PC-3 (cell line): ENCODE results near the gene LAD1. TPM values are rescaled to one million over a fixed set of nuclear protein-coding genes. Genes with fewer than 3 reads are reported as not detected.

Experiments used
- ATAC-seq: fragments of 200-7000 bp; cut with Tn5 transposase; 2 replicates; pipeline ENCODE4 v1.9.1; 2020; ENCODE audit warnings: mild to moderate bottlenecking, moderate library complexity
- Bru-seq: library from RNA; stranded (reverse); fragments of 400-500 nt; gene quantifications from one replicate; lab custom pipeline; 2021; lab: Mats Ljungman, UMichigan
- BruChase-seq, 2 experiments: library from RNA; stranded (reverse); fragments of 400-500 nt; gene quantifications; one replicate each; lab custom pipeline; 2021; lab: Mats Ljungman, UMichigan
- BruUV-seq: library from RNA; stranded (reverse); fragments of 400-500 nt; replicated peaks from 2 replicates; lab custom pipeline; 2021; lab: Mats Ljungman, UMichigan
- CTCF ChIA-PET: fragments of 300-600 bp; sonication (Branson Sonifier 250); formaldehyde crosslinking; loops from one replicate; lab custom pipeline; 2022; ENCODE audit warnings: antibody characterized with exemption; lab: Charles Lee
- POLR2A ChIA-PET: fragments of 300-600 bp; sonication (Branson Sonifier 250); formaldehyde crosslinking; loops from one replicate; lab custom pipeline; 2022; ENCODE audit warnings: antibody characterized with exemption; ENCODE audit not compliant: unreplicated experiment; lab: Charles Lee
- DNase-seq: peaks from one replicate; pipeline ENCODE4 v3.0.0-alpha.2; 2015
- H2AFZ ChIP-seq: fragments of 300-600 bp; sonication (generic); 2 replicates; pipeline ENCODE4 v1.6.0; 2016; ENCODE audit warnings: antibody characterized with exemption, low read length
- H3F3A ChIP-seq: fragments of 300-600 bp; sonication (generic); one replicate; pipeline ENCODE4 v1.6.0; 2017; ENCODE audit warnings: antibody characterized with exemption, low read length, control low read depth, mild to moderate bottlenecking; ENCODE audit not compliant: unreplicated experiment
- H3K27ac ChIP-seq: fragments of 300-600 bp; sonication (generic); 2 replicates; pipeline ENCODE4 v1.5.1; 2016; ENCODE audit warnings: mild to moderate bottlenecking, low read length
- H3K27me3 ChIP-seq: fragments of 300-600 bp; sonication (generic); 2 replicates; pipeline ENCODE4 v1.6.1; 2016; ENCODE audit warnings: low read length, mixed read lengths
- H3K36me3 ChIP-seq: fragments of 300-600 bp; sonication (generic); 2 replicates; pipeline ENCODE4 v1.6.1; 2016; ENCODE audit warnings: low read depth, mixed run types, low read length, mixed read lengths
- H3K4me1 ChIP-seq: fragments of 300-600 bp; sonication (generic); 2 replicates; pipeline ENCODE4 v1.5.1; 2016; ENCODE audit warnings: low read length; ENCODE audit not compliant: insufficient read depth
- H3K4me2 ChIP-seq: fragments of 300-600 bp; sonication (generic); 2 replicates; pipeline ENCODE4 v1.6.0; 2016; ENCODE audit warnings: low read length
- H3K4me3 ChIP-seq: fragments of 300-600 bp; sonication (generic); 2 replicates; pipeline ENCODE4 v1.5.1; 2016; ENCODE audit warnings: mild to moderate bottlenecking, low read length, mixed read lengths
- H3K79me2 ChIP-seq: fragments of 300-600 bp; sonication (generic); 2 replicates; pipeline ENCODE4 v1.6.1; 2017; ENCODE audit warnings: low read length, mixed read lengths
- H3K9ac ChIP-seq: fragments of 300-600 bp; sonication (generic); 2 replicates; pipeline ENCODE4 v1.6.0; 2016; ENCODE audit warnings: mild to moderate bottlenecking, low read length
- H3K9me2 ChIP-seq: fragments of 300-600 bp; sonication (generic); replicated peaks from 2 replicates; pipeline ENCODE4 v1.6.1; 2016; ENCODE audit warnings: mixed run types, low read length, mixed read lengths
- H3K9me3 ChIP-seq: fragments of 300-600 bp; sonication (generic); 2 replicates; pipeline ENCODE4 v1.6.1; 2016; ENCODE audit warnings: low read length, mixed read lengths
- H4K20me1 ChIP-seq: fragments of 300-600 bp; sonication (generic); 2 replicates; pipeline ENCODE4 v1.6.1; 2016; ENCODE audit warnings: low read length, mixed read lengths
- EZH2 ChIP-seq: fragments of 300-600 bp; sonication (generic); IDR thresholded peaks from one replicate; pipeline ENCODE4 v1.6.1; 2017; ENCODE audit warnings: antibody characterized with exemption, mild to moderate bottlenecking, low read length; ENCODE audit not compliant: unreplicated experiment
- EZH2phosphoT487 ChIP-seq: fragments of 300-600 bp; sonication (generic); IDR thresholded peaks from 2 replicates; pipeline ENCODE4 v1.6.1; 2018; ENCODE audit warnings: mild to moderate bottlenecking, antibody characterized with exemption, low read length, borderline replicate concordance
- intact Hi-C: fragments of 100-400 bp; cut with micrococcal nuclease; formaldehyde crosslinking; loops from 2 replicates; pipeline ENCODE4 v1.9.0; 2023
- long read RNA-seq: library from polyadenylated mRNA; unstranded; transcript quantifications from one replicate; pipeline ENCODE4 v2.0.0, GENCODE V29; 2021; ENCODE audit not compliant: unreplicated experiment
- total RNA-seq: library from RNA; depleted of rRNA; stranded (reverse); fragments of >200 nt; gene quantifications from 2 replicates; pipeline ENCODE4 v1.2.3, GENCODE V29; 2014; rRNA removed
- TF ChIP-seq, protein P1 (sequence below): fragments of 300-600 bp; sonication (generic); conservative IDR thresholded peaks from 2 replicates; pipeline ENCODE4 v1.5.1; 2017; ENCODE audit warnings: antibody characterized with exemption, low read depth, mild to moderate bottlenecking, low read length

The LAD1 gene, protein sequence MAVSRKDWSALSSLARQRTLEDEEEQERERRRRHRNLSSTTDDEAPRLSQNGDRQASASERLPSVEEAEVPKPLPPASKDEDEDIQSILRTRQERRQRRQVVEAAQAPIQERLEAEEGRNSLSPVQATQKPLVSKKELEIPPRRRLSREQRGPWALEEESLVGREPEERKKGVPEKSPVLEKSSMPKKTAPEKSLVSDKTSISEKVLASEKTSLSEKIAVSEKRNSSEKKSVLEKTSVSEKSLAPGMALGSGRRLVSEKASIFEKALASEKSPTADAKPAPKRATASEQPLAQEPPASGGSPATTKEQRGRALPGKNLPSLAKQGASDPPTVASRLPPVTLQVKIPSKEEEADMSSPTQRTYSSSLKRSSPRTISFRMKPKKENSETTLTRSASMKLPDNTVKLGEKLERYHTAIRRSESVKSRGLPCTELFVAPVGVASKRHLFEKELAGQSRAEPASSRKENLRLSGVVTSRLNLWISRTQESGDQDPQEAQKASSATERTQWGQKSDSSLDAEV
- 310 and 381 TPM in 2 replicates for total RNA-seq
- Bru-seq, nascent RNA: percentile 87 among the genes with signal in this experiment
- percentile 82 among the genes with signal in this experiment for BruChase-seq, experiment 1, labeled RNA remaining after a 6-hour chase
- BruChase-seq, experiment 2, labeled RNA remaining after a 2-hour chase: percentile 70 among the genes with signal in this experiment
- long read RNA-seq, transcript LAD1-202 (10 exons, 2,906 nt): major isoform, 148 of 206 reads
- long read RNA-seq, partial matches to known transcripts: 50 of 206 reads
- long read RNA-seq, other reads (novel, unspliced or antisense): 8 of 206 reads

DNA sequence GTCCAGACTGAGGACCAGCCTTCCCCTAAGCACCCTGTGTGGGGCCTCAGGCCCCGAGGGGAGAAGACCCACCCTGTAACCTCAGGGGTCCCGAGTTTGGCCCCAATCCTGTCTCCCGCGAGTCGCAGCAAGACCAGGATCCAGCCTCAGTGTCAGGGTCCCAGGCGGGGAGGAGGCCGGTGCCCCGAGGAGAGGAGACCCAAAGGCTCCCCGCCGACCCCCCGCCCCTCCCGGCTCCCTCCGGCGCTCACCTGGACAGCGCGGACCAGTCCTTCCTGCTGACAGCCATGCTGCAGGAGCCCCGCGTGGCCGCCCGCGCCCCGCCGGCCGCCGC, at the start of gene LAD1:
Gene LAD1, minus strand, starts transcription at position 307 of the 334 bp plus-strand sequence. Its CDS starts 18 bp downstream, at position 289.
- DNase-seq: no peak
- Histone ChIP-seq H3F3A (peaks cover 13% of the 10 kb centered on the region), H3K4me1 (peaks cover 52% of the 10 kb centered on the region), H4K20me1 (peaks cover 32% of the 10 kb centered on the region), H3K9ac (peak within 1 kb of the TSS; percentile 92), H3K4me2 (peak within 1 kb of the TSS; percentile 87), H3K27ac (peak within 1 kb of the TSS; percentile 73), H3K9me2 (no peaks in the 10 kb centered on the region), H3K4me3 (peak within 1 kb of the TSS; percentile 80), H3K36me3 (no peaks in the 10 kb centered on the region), H2AFZ (peak within 1 kb of the TSS; percentile 82), H3K9me3 (no peaks in the 10 kb centered on the region), H3K27me3 (no peaks in the 10 kb centered on the region), H3K79me2 (peaks cover 65% of the 10 kb centered on the region)
- POLR2A ChIA-PET: no interaction called here
- ATAC-seq: no peak
- BruUV-seq: no TSS peak
- CTCF ChIA-PET: no interaction called here
- TF ChIP-seq EZH2: no peak
- TF ChIP-seq, protein P1, sequence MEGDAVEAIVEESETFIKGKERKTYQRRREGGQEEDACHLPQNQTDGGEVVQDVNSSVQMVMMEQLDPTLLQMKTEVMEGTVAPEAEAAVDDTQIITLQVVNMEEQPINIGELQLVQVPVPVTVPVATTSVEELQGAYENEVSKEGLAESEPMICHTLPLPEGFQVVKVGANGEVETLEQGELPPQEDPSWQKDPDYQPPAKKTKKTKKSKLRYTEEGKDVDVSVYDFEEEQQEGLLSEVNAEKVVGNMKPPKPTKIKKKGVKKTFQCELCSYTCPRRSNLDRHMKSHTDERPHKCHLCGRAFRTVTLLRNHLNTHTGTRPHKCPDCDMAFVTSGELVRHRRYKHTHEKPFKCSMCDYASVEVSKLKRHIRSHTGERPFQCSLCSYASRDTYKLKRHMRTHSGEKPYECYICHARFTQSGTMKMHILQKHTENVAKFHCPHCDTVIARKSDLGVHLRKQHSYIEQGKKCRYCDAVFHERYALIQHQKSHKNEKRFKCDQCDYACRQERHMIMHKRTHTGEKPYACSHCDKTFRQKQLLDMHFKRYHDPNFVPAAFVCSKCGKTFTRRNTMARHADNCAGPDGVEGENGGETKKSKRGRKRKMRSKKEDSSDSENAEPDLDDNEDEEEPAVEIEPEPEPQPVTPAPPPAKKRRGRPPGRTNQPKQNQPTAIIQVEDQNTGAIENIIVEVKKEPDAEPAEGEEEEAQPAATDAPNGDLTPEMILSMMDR: no peak; the same call in 1 of the 2 replicates
- no peak for TF ChIP-seq EZH2phosphoT487
- intact Hi-C loops: no loop called here

DNA sequence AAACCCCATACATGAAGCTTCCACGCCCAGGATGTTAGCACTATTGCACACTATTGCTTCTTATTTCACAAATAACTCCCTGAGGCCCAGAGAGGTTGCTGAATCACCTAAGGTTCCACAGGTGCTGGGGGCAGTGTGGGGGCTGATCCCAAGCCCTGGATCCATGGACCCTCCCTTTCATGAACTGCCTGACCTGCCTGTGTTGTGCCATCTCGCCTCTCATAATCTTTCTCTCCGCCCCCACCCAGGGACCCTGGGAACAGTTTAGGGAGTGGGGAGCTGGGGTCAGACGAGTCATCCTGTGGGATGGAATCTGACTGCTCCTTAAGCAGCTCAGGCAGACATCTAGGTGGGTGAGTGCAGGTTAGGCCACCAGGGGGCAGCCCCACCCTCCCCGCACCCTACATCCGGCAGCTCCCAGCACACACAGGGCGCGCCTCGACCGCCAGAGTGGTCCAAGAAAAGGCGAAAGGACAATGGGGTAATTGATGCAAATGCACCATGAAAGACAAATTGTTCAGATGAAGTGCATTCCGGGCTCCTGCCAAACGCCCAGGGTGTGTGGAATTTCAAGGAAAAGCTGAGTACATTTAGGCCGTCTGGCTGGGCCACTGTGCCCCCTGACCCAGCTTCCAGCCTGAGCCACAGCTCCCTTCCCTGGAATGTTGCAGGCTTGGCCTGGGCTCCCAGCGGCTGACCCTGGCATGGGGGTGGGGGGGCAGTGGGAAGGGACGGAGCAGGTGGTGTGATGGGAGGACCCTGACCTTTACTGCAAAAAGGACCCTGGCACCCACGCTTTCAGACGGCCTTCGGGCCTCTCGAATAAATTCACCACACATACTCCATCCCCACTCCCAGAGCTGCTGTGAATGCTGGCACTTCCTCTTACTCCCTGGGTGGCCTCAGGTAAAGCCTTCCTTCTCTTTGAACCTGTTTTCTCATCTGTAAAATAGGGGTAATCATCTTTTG, 49.1 kb upstream of the LAD1 start:
- Histone ChIP-seq H3K27me3 (no peaks in the 10 kb centered on the region), H3F3A (no peaks in the 10 kb centered on the region), H3K36me3 (no peaks in the 10 kb centered on the region), H3K79me2 (no peaks in the 10 kb centered on the region), H3K9me3 (no peaks in the 10 kb centered on the region), H4K20me1 (no peaks in the 10 kb centered on the region), H3K4me2 (peak overlapping the region; percentile 53), H2AFZ (peak overlapping the region; percentile 61), H3K9ac (no peak overlapping the region), H3K4me1 (peaks cover 29% of the 10 kb centered on the region), H3K4me3 (no peak overlapping the region), H3K27ac (peak overlapping the region; percentile 27), H3K9me2 (no peaks in the 10 kb centered on the region)
- BruUV-seq: no TSS peak
- TF ChIP-seq, protein P1: peak; percentile 100
- no peak for TF ChIP-seq EZH2phosphoT487
- intact Hi-C loops: loop anchor here (1.0 to 2.0 kb wide), 3 partner anchors 15 to 65 kb away; no protein-coding TSS in a partner anchor
- ChIA-PET CTCF (interaction anchor here (0.5 to 2.6 kb wide), 15 partner anchors 8 to 429 kb away, joined by 3 to 64 read pairs (median 7); partner anchors contain the start of gene PHLDA3), POLR2A (interaction anchor here (0.6 to 0.7 kb wide), 4 partner anchors 14 to 54 kb away, joined by 3 to 27 read pairs (median 10); no protein-coding TSS in a partner anchor)
- ATAC-seq: peak; percentile 97
- peak; percentile 97 for DNase-seq
